Measurements from ENCODE around the gene ACTR10.
A peak's percentile ranks its signal among the peaks of the same experiment; 100 is the strongest.

Gene ACTR10

DNA sequence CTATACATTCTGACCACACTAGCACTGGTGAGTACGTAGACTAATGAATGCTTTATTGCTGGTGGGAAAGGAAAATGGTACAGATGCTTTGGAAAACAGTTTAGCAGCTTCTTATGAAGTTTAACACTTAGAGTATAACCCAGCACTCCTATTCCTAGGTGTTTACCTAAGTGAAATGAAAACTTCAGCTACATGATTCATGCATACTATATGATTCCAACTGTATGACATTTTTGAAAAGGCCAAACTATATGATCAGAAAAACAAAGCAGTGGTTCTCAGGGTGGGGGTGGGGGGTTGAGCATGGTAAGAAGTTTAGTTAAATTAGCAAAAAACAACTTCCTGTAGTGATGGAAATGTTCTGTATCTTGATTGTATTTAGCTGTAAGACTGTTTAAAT is 76.3 kb downstream of the ACTR10 start:
- DNase-seq (ENCODE audit: extremely low spot score, insufficient read length, low read depth) (no peak), FAIRE-seq (no peak)

DNA sequence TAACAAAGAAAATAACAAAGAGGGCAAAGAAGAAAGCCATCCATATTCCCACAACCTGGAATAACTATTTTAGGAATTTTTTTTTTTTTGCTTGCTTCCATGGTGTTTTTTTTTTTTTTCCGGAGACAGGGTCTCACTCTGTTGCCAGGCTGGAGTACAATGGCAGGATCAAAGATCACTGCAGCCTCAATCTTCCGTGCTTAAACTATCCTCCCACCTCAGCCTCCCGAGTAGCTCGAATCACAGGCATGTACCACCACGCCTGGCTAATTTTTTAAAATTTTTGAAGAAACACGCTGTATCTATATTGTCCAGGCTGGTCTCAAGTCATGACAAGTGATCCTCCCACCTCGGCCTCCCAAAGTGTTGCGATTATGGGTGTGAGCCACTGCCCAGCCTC is 78.2 kb downstream of the ACTR10 start:
- no peak for FAIRE-seq
- DNase-seq (ENCODE audit: extremely low spot score, insufficient read length, low read depth) = no peak

DNA sequence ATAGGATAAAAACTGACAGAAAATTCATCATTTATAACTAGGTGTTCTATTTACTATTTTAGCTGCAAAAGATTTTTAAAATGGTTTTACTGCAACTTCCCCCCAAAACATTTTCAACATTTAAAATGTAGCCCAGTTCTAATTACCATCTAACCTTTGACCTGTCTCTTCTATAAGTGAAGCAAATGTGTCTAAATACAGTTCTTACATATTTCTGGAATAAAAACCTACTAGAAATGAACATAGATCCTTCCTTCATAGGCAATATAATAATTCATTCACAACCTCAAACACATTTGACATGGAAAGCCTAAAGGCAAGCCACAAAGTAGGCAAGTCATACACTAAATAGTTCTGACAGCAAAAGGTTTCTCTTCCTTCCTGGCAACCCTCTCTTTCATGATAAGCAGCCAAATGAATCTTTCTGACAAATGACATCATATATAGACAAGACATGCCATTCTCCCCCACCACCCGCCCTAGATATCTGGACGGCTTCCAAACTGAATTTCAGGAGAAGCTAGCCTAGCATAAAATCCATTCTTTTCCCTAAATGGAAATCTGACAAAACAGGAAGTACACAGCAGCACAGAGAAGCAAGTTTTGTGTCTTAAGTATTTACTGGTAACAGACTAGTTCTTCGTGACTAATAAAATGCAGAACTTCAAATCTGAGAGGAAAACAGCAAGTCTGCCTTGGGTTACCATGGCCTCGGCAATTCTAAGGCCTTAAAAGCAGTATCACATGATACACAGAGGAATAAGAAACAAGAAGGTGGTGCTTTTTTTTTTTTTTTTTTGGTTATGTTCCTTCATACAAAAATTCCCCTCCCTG is 81.2 kb downstream of the ACTR10 start:
- peak; percentile 68 for FAIRE-seq
- DNase-seq (ENCODE audit: extremely low spot score, insufficient read length, low read depth) = no peak

DNA sequence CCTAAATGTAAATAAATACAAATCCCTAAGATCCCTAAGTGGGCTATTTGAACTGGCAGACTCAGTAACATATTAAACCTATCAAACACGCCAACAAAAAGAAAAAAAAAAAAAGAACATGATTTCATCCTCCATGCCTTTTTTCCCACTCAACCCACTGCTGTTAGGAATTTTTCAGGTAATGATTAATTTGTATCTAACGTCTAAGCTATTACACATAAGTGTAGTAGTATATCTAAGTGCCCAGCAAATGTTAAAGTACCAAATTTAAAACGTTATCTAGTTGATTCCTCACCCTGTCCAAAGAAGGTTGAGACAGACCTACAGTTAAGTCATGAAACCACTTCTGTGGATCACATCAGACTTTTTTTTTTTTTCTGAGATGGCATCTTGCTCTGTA is 82.0 kb downstream of the ACTR10 start:
- FAIRE-seq (no peak), DNase-seq (ENCODE audit: extremely low spot score, insufficient read length, low read depth) (no peak)

DNA sequence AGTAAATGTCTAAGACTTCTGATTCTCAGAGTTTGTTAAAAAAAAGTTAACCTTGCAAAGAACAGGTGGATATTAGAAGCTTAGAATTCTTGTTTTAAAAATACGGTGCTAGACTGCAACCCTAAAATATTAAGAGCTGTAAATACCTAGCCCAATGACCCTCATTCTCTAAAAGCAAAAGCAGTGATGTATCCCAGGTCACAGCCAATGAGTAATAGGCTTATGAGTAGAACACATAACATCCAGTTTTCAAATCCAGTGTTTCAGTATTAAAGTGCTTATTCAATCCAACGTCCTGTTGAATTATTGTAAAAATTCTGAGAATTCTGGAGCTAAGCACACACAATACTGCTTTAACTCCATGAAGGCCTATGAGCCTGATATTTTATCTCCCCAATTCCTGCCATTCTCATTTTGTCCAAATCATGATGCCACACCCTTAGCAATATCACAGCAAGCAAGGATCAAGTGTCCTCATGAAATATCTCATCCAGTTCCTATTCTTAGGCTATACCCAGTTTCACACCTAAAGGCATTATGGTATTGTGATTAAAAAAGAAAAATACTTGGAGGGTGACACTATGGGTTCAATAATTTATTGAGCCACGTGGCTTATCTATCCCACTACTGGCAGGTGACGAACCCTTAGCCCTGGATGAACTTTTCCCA is 83.1 kb downstream of the ACTR10 start:
- FAIRE-seq (no peak), DNase-seq (ENCODE audit: extremely low spot score, insufficient read length, low read depth) (no peak)

DNA sequence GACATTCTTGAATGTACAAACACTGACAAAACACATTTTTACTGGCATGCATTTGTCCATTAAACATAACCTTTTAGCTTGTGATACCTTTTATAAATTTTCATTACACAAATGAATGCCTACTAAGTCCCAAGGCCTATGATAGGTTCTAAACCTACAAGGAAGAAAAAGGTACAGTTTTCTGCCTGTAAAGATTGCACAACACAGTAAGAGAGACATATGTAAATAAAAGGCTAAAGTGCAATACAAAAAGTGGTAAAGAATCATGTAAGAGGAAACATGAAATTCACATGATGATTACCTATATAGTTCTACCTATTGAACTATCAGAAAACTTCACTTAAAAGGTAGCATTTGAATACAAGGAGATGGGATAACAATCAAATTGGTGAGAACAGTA is 83.8 kb downstream of the ACTR10 start:
- FAIRE-seq (no peak), DNase-seq (ENCODE audit: extremely low spot score, insufficient read length, low read depth) (no peak)

DNA sequence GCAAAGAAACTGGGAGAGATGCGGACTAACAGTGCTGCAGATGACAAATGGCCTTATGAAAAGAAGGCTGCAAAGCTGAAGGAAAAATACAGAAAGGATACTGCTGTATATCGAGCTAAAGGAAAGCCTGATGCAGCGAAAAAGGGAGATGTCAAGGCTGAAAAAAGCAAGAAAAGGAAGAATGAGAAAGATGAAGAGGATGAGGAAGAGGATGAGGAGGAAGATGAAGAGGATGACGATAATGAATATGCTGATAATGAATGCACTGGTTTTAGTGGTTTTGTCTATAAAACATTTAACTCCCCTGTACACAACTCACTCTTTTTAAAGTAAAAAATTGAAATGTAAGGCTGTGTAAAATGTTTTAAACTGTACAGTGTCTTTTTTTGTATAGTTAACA is 85.2 kb downstream of the ACTR10 start:
- FAIRE-seq (no peak), DNase-seq (ENCODE audit: extremely low spot score, insufficient read length, low read depth) (no peak)

Measured in GM18507 (cell line).